ENCODE data around the gene MACROD2. TPM values are rescaled to one million over a fixed set of nuclear protein-coding genes. Genes with fewer than 3 reads are reported as not detected.

Gene MACROD2
- total and polyA plus RNA-seq, 2 donors (not counting 1 experiment from before 2014, with no cell fraction given), result 5.3 to 6.7 TPM

- H3K4me1 Mint-ChIP-seq, result no peaks in the 10 kb centered on the region
- ChIA-PET POLR2A (no interaction called here), CTCF (no interaction called here)
- no peak overlapping the region for H3K9ac ChIP-seq (ENCODE audit: low read length)
- WGBS (ENCODE audit: insufficient coverage), result no CpG with 5 or more reads among the region's 2 CpGs
- TF ChIP-seq, protein P1, sequence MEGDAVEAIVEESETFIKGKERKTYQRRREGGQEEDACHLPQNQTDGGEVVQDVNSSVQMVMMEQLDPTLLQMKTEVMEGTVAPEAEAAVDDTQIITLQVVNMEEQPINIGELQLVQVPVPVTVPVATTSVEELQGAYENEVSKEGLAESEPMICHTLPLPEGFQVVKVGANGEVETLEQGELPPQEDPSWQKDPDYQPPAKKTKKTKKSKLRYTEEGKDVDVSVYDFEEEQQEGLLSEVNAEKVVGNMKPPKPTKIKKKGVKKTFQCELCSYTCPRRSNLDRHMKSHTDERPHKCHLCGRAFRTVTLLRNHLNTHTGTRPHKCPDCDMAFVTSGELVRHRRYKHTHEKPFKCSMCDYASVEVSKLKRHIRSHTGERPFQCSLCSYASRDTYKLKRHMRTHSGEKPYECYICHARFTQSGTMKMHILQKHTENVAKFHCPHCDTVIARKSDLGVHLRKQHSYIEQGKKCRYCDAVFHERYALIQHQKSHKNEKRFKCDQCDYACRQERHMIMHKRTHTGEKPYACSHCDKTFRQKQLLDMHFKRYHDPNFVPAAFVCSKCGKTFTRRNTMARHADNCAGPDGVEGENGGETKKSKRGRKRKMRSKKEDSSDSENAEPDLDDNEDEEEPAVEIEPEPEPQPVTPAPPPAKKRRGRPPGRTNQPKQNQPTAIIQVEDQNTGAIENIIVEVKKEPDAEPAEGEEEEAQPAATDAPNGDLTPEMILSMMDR (IDR thresholded peaks at IDR 0.05), result no peak
- TF ChIP-seq EZH2 (IDR thresholded peaks at IDR 0.05; ENCODE audit: borderline replicate concordance, insufficient read depth, low read depth, low read length, poor library complexity, severe bottlenecking), result no peak
- no peaks in the 10 kb centered on the region for H3K4me1 ChIP-seq (ENCODE audit: control insufficient read depth in 2 of 2, insufficient read depth in 2 of 2, low read length in 2 of 2)
- no peak overlapping the region for H2AFZ ChIP-seq (ENCODE audit: insufficient read depth, low read depth, low read length, poor library complexity, severe bottlenecking)
- peaks cover 11% of the 10 kb centered on the region for H3K27me3 Mint-ChIP-seq
- H3K4me2 ChIP-seq (replicated peaks; ENCODE audit: low read depth, low read length, poor library complexity, severe bottlenecking), result no peak overlapping the region
- no peaks in the 10 kb centered on the region for H3K9me3 Mint-ChIP-seq (ENCODE audit: insufficient read depth)
- H3K27ac Mint-ChIP-seq, result no peak overlapping the region
- no peak overlapping the region for H3K27ac ChIP-seq (ENCODE audit: low read length in 2 of 2)
- ATAC-seq (ENCODE audit: low read depth) (no peak), DNase-seq (no peak)
- H3K4me3 Mint-ChIP-seq, result no peak overlapping the region
- intact Hi-C loops (cut with micrococcal nuclease), result no loop called here
- H3K79me2 ChIP-seq (ENCODE audit: control insufficient read depth, insufficient read depth, low read length), result no peaks in the 10 kb centered on the region
- H4K20me1 ChIP-seq (ENCODE audit: control insufficient read depth, insufficient read depth, low read length, poor library complexity, severe bottlenecking), result no peaks in the 10 kb centered on the region
- H3K36me3 ChIP-seq (replicated peaks in 1 of 2; ENCODE audit: control extremely low read depth in 1 of 2, control insufficient read depth in 1 of 2, extremely low read depth in 1 of 2, insufficient read depth in 2 of 2, low read length in 1 of 2), result no peaks in the 10 kb centered on the region
- no peaks in the 10 kb centered on the region for H3K27me3 ChIP-seq (replicated peaks in 1 of 4; ENCODE audit: control extremely low read depth in 1 of 4, control insufficient read depth in 3 of 4, insufficient read depth in 4 of 4, low read length in 3 of 4)
- peaks cover 0 to 4% (median 0%) of the 10 kb centered on the region in 3 donors for H3K9me3 ChIP-seq (ENCODE audit: control extremely low read depth in 1 of 3, control insufficient read depth in 2 of 3, insufficient read depth in 1 of 3, low read length in 2 of 3)
- no peak overlapping the region for H3K4me3 ChIP-seq (ENCODE audit: control extremely low read depth in 1 of 5, extremely low read depth in 1 of 5, insufficient read depth in 1 of 5, low read depth in 2 of 5, low read length in 4 of 5)
Measured at GRCh38 chr20:14815340-14815739, 820.0 kb downstream of the MACROD2 start.

GRCh38 chr20:14816471-14816870 lies 821.2 kb downstream of the MACROD2 start:
- Histone ChIP-seq H3K27ac (ENCODE audit: low read length in 2 of 2) (no peak overlapping the region), H3K9ac (ENCODE audit: low read length) (no peak overlapping the region), H2AFZ (ENCODE audit: insufficient read depth, low read depth, low read length, poor library complexity, severe bottlenecking) (no peak overlapping the region), H3K36me3 (replicated peaks in 1 of 2; ENCODE audit: control extremely low read depth in 1 of 2, control insufficient read depth in 1 of 2, extremely low read depth in 1 of 2, insufficient read depth in 2 of 2, low read length in 1 of 2) (no peaks in the 10 kb centered on the region), H3K4me2 (replicated peaks; ENCODE audit: low read depth, low read length, poor library complexity, severe bottlenecking) (no peak overlapping the region), H3K4me1 (ENCODE audit: control insufficient read depth in 2 of 2, insufficient read depth in 2 of 2, low read length in 2 of 2) (no peaks in the 10 kb centered on the region), H3K9me3 (ENCODE audit: control extremely low read depth in 1 of 3, control insufficient read depth in 2 of 3, insufficient read depth in 1 of 3, low read length in 2 of 3) (peaks cover 0 to 4% (median 0%) of the 10 kb centered on the region in 3 donors), H3K27me3 (replicated peaks in 1 of 4; ENCODE audit: control extremely low read depth in 1 of 4, control insufficient read depth in 3 of 4, insufficient read depth in 4 of 4, low read length in 3 of 4) (no peaks in the 10 kb centered on the region), H3K79me2 (ENCODE audit: control insufficient read depth, insufficient read depth, low read length) (no peaks in the 10 kb centered on the region), H3K4me3 (ENCODE audit: control extremely low read depth in 1 of 5, extremely low read depth in 1 of 5, insufficient read depth in 1 of 5, low read depth in 2 of 5, low read length in 4 of 5) (no peak overlapping the region), H4K20me1 (ENCODE audit: control insufficient read depth, insufficient read depth, low read length, poor library complexity, severe bottlenecking) (no peaks in the 10 kb centered on the region)
- POLR2A ChIA-PET, result no interaction called here
- Mint-ChIP-seq H3K27me3 (peaks cover 11% of the 10 kb centered on the region), H3K9me3 (ENCODE audit: insufficient read depth) (no peaks in the 10 kb centered on the region), H3K4me3 (no peak overlapping the region), H3K27ac (no peak overlapping the region), H3K4me1 (no peaks in the 10 kb centered on the region)
- no CpG with 5 or more reads among the region's 1 CpG for WGBS (ENCODE audit: insufficient coverage)
- no peak for TF ChIP-seq EZH2 (IDR thresholded peaks at IDR 0.05; ENCODE audit: borderline replicate concordance, insufficient read depth, low read depth, low read length, poor library complexity, severe bottlenecking)
- TF ChIP-seq, protein P1 (IDR thresholded peaks at IDR 0.05), result no peak
- ATAC-seq (ENCODE audit: low read depth), result no peak
- intact Hi-C loops (cut with micrococcal nuclease), result no loop called here
- CTCF ChIA-PET, result no interaction called here
- no peak for DNase-seq
